IMR-90 (cell line): ENCODE measurements around the gene CRYBB2. TPM values are rescaled to one million over a fixed set of nuclear protein-coding genes. Genes with fewer than 3 reads are reported as not detected.

Source experiments
- ATAC-seq: fragments of 200-7000 bp; cut with Tn5 transposase; 2 replicates; pipeline ENCODE4 v1.9.1; 2020; ENCODE audit warnings: low read depth, mild to moderate bottlenecking, moderate library complexity
- BruUV-seq: library from RNA; stranded (reverse); fragments of 400-500 nt; replicated peaks from 2 replicates; lab custom pipeline; 2021; lab: Mats Ljungman, UMichigan
- CTCF ChIA-PET: fragments of 300-600 bp; formaldehyde crosslinking; extraction: SDS; loops from one replicate; lab custom pipeline; 2021; ENCODE audit warnings: antibody characterized with exemption; lab: Yijun Ruan, JAX
- POLR2A ChIA-PET: fragments of 300-600 bp; sonication (Branson Sonifier 250); formaldehyde crosslinking; loops from one replicate; lab custom pipeline; 2022; ENCODE audit warnings: antibody characterized with exemption; ENCODE audit not compliant: unreplicated experiment; lab: Charles Lee
- DNase-seq: peaks from one replicate; pipeline ENCODE4 v3.0.0; 2013
- H2AFZ ChIP-seq: replicated peaks from 2 replicates; pipeline ENCODE3; 2013; ENCODE audit warnings: low read length, mild to moderate bottlenecking; ENCODE audit not compliant: poor library complexity
- H2AK5ac ChIP-seq: 2 replicates; pipeline ENCODE4 v1.6.1; 2013; ENCODE audit warnings: low read depth, low read length, inconsistent platforms
- H2AK9ac ChIP-seq: replicated peaks from 2 replicates; pipeline ENCODE3; 2013; ENCODE audit warnings: mild to moderate bottlenecking, low read depth, low read length, moderate library complexity; ENCODE audit not compliant: poor library complexity
- H2BK120ac ChIP-seq: 2 replicates; pipeline ENCODE4 v1.6.1; 2013; ENCODE audit warnings: low read depth, low read length, inconsistent platforms
- H2BK15ac ChIP-seq: 3 replicates; pipeline ENCODE4 v1.6.1; 2013; ENCODE audit warnings: low read depth, low read length, inconsistent platforms
- H2BK20ac ChIP-seq: 2 replicates; pipeline ENCODE4 v1.6.1; 2013; ENCODE audit warnings: low read depth, mild to moderate bottlenecking, inconsistent platforms, low read length, moderate library complexity
- H2BK5ac ChIP-seq: 2 replicates; pipeline ENCODE4 v1.6.1; 2013; ENCODE audit warnings: mild to moderate bottlenecking, low read depth, low read length, inconsistent platforms; ENCODE audit not compliant: poor library complexity, severe bottlenecking
- H3K14ac ChIP-seq: replicated peaks from 2 replicates; pipeline ENCODE4 v1.6.1; 2013; ENCODE audit warnings: low read depth, low read length, inconsistent platforms
- H3K18ac ChIP-seq: 2 replicates; pipeline ENCODE4 v1.6.1; 2013; ENCODE audit warnings: low read depth, low read length, control low read depth
- H3K23ac ChIP-seq: 2 replicates; pipeline ENCODE4 v1.6.1; 2013; ENCODE audit warnings: low read depth, low read length, inconsistent platforms
- H3K27ac ChIP-seq: 2 replicates; pipeline ENCODE4 v1.5.1; 2013; ENCODE audit warnings: mild to moderate bottlenecking, control low read depth, low read length; ENCODE audit not compliant: insufficient read depth
- H3K27me3 ChIP-seq: 2 replicates; pipeline ENCODE4 v1.6.1; 2013; ENCODE audit warnings: low read length; ENCODE audit not compliant: control insufficient read depth, insufficient read depth
- H3K36me3 ChIP-seq: 2 replicates; pipeline ENCODE4 v1.6.1; 2013; ENCODE audit warnings: low read length, mixed read lengths; ENCODE audit not compliant: control insufficient read depth, insufficient read depth
- H3K4ac ChIP-seq: 2 replicates; pipeline ENCODE4 v1.6.1; 2013; ENCODE audit warnings: low read depth, low read length, inconsistent platforms
- H3K4me1 ChIP-seq: 2 replicates; pipeline ENCODE4 v1.6.1; 2013; ENCODE audit warnings: low read length, mixed read lengths; ENCODE audit not compliant: control insufficient read depth, insufficient read depth
- H3K4me2 ChIP-seq: 2 replicates; pipeline ENCODE4 v1.6.1; 2013; ENCODE audit warnings: low read depth, mild to moderate bottlenecking, control low read depth, low read length, moderate library complexity
- H3K4me3 ChIP-seq: 2 replicates; pipeline ENCODE4 v1.5.1; 2013; ENCODE audit warnings: low read depth, mild to moderate bottlenecking, control low read depth, low read length, moderate library complexity; ENCODE audit not compliant: insufficient read depth
- H3K56ac ChIP-seq: 2 replicates; pipeline ENCODE4 v1.6.1; 2013; ENCODE audit warnings: low read length, inconsistent platforms; ENCODE audit not compliant: insufficient read depth; ENCODE audit errors: extremely low read depth
- H3K79me1 ChIP-seq, 2 experiments: 2 replicates each; pipeline ENCODE4 v1.6.1; 2013; ENCODE audit warnings: low read length in 2 of 2, inconsistent platforms in 1 of 2, low read depth in 1 of 2
- H3K9ac ChIP-seq: 2 replicates; pipeline ENCODE4 v1.6.1; 2013; ENCODE audit warnings: low read depth, low read length, control low read depth
- H3K9me1 ChIP-seq: 2 replicates; pipeline ENCODE4 v1.6.1; 2013; ENCODE audit warnings: low read length, inconsistent platforms; ENCODE audit not compliant: insufficient read depth
- H3K9me3 ChIP-seq: 2 replicates; pipeline ENCODE4 v1.6.1; 2013; ENCODE audit warnings: low read length; ENCODE audit not compliant: control insufficient read depth, insufficient read depth
- H4K20me1 ChIP-seq: 2 replicates; pipeline ENCODE4 v1.6.1; 2013; ENCODE audit warnings: low read length, inconsistent platforms; ENCODE audit not compliant: insufficient read depth
- H4K5ac ChIP-seq: 2 replicates; pipeline ENCODE4 v1.6.1; 2013; ENCODE audit warnings: mild to moderate bottlenecking, low read depth, low read length, control low read depth
- H4K8ac ChIP-seq, 2 experiments: 2 replicates each; pipeline ENCODE4 v1.6.1; 2013; ENCODE audit warnings: low read depth in 2 of 2, low read length in 2 of 2, control low read depth in 1 of 2, inconsistent platforms in 1 of 2
- H4K91ac ChIP-seq: 2 replicates; pipeline ENCODE4 v1.6.1; 2013; ENCODE audit warnings: low read depth, low read length, inconsistent platforms; ENCODE audit not compliant: insufficient read depth
- BHLHE40 ChIP-seq: fragments of 150-350 bp; IDR thresholded peaks from 2 replicates; pipeline ENCODE4 v1.6.1; 2016; ENCODE audit warnings: mild to moderate bottlenecking, low read depth, low read length
- MAFK ChIP-seq: IDR thresholded peaks from 2 replicates; pipeline ENCODE4 v1.6.1; 2012; ENCODE audit warnings: low read depth, low read length, improper control_type of control experiment
- MAZ ChIP-seq: IDR thresholded peaks from 2 replicates; pipeline ENCODE4 v1.6.1; 2012; ENCODE audit warnings: low read depth, mild to moderate bottlenecking, low read length, improper control_type of control experiment, moderate library complexity, borderline replicate concordance
- RFX5 ChIP-seq: IDR thresholded peaks from 2 replicates; pipeline ENCODE4 v1.8.0; 2012; ENCODE audit warnings: low read depth, mild to moderate bottlenecking, low read length, moderate library complexity
- WGBS, 2 experiments: methylation state at CpG; one replicate each; pipeline versions ENCODE4 v1.1.5 to v1.1.7; 2013; ENCODE audit warnings: missing lambda C conversion rate in 2 of 2; ENCODE audit not compliant: insufficient read length in 1 of 2; ENCODE audit errors: extremely low coverage in 2 of 2; 5-methylcytosine and 5-hydroxymethylcytosine counted together
- dilution Hi-C: fragments of 300-500 bp; cut with HindIII; formaldehyde crosslinking; loops from one replicate; pipeline ENCODE4 v1.14.3; 2018; ENCODE audit warnings: low sequenced_read_pairs; ENCODE audit not compliant: unreplicated experiment
- in situ Hi-C: fragments of 300-500 bp; cut with MboI; formaldehyde crosslinking; loops from 3 replicates; pipeline ENCODE4 v1.14.3; 2019; ENCODE audit warnings: low sequenced_read_pairs, inconsistent platforms, mixed read lengths
- intact Hi-C: fragments of 100-400 bp; cut with micrococcal nuclease; formaldehyde crosslinking; loops from 2 replicates; pipeline ENCODE4 v1.10.0; 2022
- polyA plus RNA-seq, 3 experiments: library from polyadenylated mRNA; depleted of rRNA; stranded (reverse); fragments of >200 nt; gene quantifications; 2 replicates each; pipeline ENCODE4 v1.2.3, GENCODE V29; 2012; ENCODE audit warnings: low replicate concordance in 1 of 3
- total RNA-seq: library from RNA; depleted of rRNA; stranded (reverse); fragments of >200 nt; gene quantifications from 2 replicates; pipeline ENCODE4 v1.2.3, GENCODE V29; 2012

Gene CRYBB2
- total and polyA plus RNA-seq, 2 of the 4 experiments (the other 2 are of a cell fraction), result not detected

GRCh38 chr22:25219211-25219689 is at the start of gene CRYBB2 (continued):
- no peak for TF ChIP-seq MAFK

- no peaks in the 10 kb centered on the region for H3K9me3 ChIP-seq
- no peak overlapping the region for H4K91ac ChIP-seq
- H3K27ac ChIP-seq, result no peak overlapping the region
- H2AK5ac ChIP-seq, result no peak overlapping the region
- H3K18ac ChIP-seq, result no peak overlapping the region
- no TSS peak for BruUV-seq
- H3K36me3 ChIP-seq, result no peaks in the 10 kb centered on the region
- H3K9me1 ChIP-seq, result no peaks in the 10 kb centered on the region
- H2BK20ac ChIP-seq, result no peak overlapping the region
- no peak overlapping the region for H3K4me2 ChIP-seq
- H3K14ac ChIP-seq, result no peak overlapping the region
- dilution Hi-C loops (no loop called here), intact Hi-C loops (no loop called here), in situ Hi-C loops (no loop called here)
- ChIA-PET CTCF (no interaction called here), POLR2A (no interaction called here)
- no peaks in the 10 kb centered on the region for H4K20me1 ChIP-seq
- no peaks in the 10 kb centered on the region for H3K27me3 ChIP-seq
- 40% methylated on average over 1 of the region's 16 CpGs; no CpG with 5 or more reads in 1 of the 2 experiments for WGBS, 2 experiments
- no peak overlapping the region for H3K9ac ChIP-seq
- H2AK9ac ChIP-seq, result no peak overlapping the region
- DNase-seq (no peak), ATAC-seq (no peak)
- no peak overlapping the region for H3K56ac ChIP-seq
- H3K79me1 ChIP-seq, result no peaks in the 10 kb centered on the region
- no peak overlapping the region for H2AFZ ChIP-seq
- no peak overlapping the region for H2BK15ac ChIP-seq
- no peak overlapping the region for H3K23ac ChIP-seq
- no peak overlapping the region for H4K8ac ChIP-seq
- TF ChIP-seq MAZ (no peak), RFX5 (no peak), BHLHE40 (no peak)
- no peak overlapping the region for H4K5ac ChIP-seq
- H3K4me1 ChIP-seq, result no peaks in the 10 kb centered on the region
- no peak overlapping the region for H3K4me3 ChIP-seq
- no peak overlapping the region for H3K4ac ChIP-seq
- no peak overlapping the region for H2BK5ac ChIP-seq
- no peak overlapping the region for H2BK120ac ChIP-seq
Measured at GRCh38 chr22:25170426-25170980, 48.9 kb upstream of the CRYBB2 start.
